Measurements from ENCODE around the gene CWC25.
"Not testable (repeated sequence)": the region's sequence is repeated elsewhere in the genome, so short reads cannot be mapped to it uniquely, and the experiment has no call there.

CWC25 gene

DNA sequence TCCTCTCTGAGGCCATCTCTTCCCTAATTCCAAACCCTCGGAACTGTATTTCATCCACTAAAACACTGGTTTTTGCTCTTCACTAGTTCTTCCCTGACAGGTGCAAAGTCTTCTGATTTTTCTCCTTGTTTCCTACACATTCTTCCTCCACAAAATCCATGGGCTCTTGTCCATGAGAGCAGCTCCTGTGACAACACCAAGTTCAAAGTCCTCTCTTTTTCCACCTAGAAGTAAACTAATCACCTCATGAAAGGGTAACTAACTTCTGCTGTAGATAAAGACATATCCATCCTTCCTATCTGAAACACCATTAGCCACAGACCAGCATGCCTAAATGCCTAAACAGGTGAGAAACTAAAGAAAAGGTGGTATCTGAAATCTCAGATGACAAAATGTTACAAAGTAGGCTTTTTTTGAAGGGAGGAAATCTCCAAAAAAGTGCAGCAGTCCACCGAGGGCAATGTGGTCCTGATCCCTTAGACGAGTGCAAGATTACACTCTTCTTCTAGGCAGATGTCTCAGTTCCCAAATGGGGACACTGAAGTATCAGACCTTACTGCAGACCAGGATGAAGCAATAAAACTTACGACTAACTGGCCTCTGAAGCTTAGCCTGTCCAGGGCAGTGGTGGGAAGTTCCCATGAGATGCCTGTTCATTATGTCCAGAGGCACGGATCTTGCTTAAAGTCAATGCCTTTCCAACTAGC, 28.5 kb downstream of the CWC25 start:
- no peak overlapping the region for H3K4me3 ChIP-seq (ENCODE audit: low read length)
- TF ChIP-seq CTCF (conservative IDR thresholded peaks at IDR 0.05; ENCODE audit: low read depth, low read length): no peak
- DNase-seq (ENCODE audit: low read depth): no peak

DNA sequence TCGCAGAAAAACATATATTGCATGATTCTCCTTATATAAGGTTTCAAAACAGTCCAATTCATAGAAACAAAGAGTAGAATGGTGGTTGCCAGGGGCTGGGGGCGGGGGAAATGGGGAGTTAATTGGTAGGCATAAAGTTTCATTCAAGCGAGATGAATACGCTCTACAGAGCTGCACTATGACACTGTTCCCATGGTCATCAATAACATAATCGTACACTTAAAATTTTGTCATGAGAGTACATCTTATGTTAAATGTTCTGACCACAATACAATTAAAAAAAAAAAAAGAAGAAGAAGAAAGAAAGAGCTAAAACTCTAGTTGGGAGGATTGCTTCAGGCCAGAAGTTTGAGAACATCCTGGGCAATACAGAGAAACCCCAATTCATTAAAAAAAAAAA, 30.9 kb downstream of the CWC25 start:
- no peak for TF ChIP-seq CTCF (conservative IDR thresholded peaks at IDR 0.05; ENCODE audit: low read depth, low read length)
- no peak overlapping the region for H3K4me3 ChIP-seq (ENCODE audit: low read length)
- DNase-seq (ENCODE audit: low read depth): no peak

- no peak for TF ChIP-seq CTCF (conservative IDR thresholded peaks at IDR 0.05; ENCODE audit: low read depth, low read length)
These were observed 34.0 kb downstream of the CWC25 start for GRCh38 chr17:38791162-38791561.

GRCh38 chr17:38790148-38790707, 34.9 kb downstream of the CWC25 start:
- H3K4me3 ChIP-seq (ENCODE audit: low read length); DNase-seq (ENCODE audit: low read depth): not testable (repeated sequence)

More at GRCh38 chr17:38791162-38791561, 34.0 kb downstream of the CWC25 start:
- no peak for DNase-seq (ENCODE audit: low read depth)
- no peak overlapping the region for H3K4me3 ChIP-seq (ENCODE audit: low read length)

DNA sequence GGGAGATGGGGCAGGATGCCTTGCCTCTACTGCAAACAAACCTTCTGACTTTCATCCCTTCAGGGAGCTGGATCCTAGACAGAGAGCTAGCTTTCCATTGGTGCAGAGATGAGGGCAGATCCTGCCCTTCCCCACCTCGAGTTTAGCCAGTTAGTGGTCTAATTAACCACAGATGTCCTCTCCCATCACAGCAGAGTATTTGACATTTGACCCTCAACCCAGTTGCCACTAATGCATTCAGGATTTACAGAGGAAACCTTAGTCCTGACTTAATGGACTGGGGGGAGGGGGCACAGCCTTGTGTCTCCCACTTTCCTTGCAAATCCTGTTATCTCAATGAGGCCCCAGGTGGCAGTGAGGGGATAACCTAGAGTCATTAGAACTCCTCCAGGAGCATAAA, 35.9 kb downstream of the CWC25 start:
- no peak for TF ChIP-seq CTCF (conservative IDR thresholded peaks at IDR 0.05; ENCODE audit: low read depth, low read length)
- DNase-seq (ENCODE audit: low read depth): no peak
- no peak overlapping the region for H3K4me3 ChIP-seq (ENCODE audit: low read length)

- not testable (repeated sequence) for DNase-seq (ENCODE audit: low read depth); H3K4me3 ChIP-seq (ENCODE audit: low read length)
These were observed 37.1 kb downstream of the CWC25 start for GRCh38 chr17:38787999-38788398.

DNA sequence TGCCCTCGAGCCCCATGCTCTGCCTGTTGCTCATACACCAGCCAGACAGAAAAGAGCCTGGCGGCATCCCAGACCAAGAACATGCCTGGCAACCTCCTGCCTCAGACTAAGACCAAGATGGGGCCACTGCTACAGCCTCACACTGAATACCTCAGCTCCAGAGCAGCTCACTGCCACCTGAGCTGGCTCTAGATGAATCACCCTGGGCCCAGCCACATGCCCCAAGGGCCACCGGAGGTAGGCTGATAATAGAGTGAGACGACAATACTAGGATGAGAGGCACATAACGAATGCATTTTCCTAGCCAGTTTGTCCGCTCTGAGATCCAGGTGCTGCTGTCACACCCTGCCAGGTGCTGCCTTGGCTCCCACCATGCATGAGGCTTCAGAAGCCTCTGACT, 38.7 kb downstream of the CWC25 start:
- no peak overlapping the region for H3K4me3 ChIP-seq (ENCODE audit: low read length)
- DNase-seq (ENCODE audit: low read depth): no peak
- no peak for TF ChIP-seq CTCF (conservative IDR thresholded peaks at IDR 0.05; ENCODE audit: low read depth, low read length)

- DNase-seq (ENCODE audit: low read depth): no peak
- H3K4me3 ChIP-seq (ENCODE audit: low read length): no peak overlapping the region
- TF ChIP-seq CTCF (conservative IDR thresholded peaks at IDR 0.05; ENCODE audit: low read depth, low read length): no peak
These were observed 41.9 kb downstream of the CWC25 start for GRCh38 chr17:38783227-38783626.

All from retinal pigment epithelial cell (primary cell).